Heart right ventricle (tissue), 16 donors: Measurements from ENCODE around the gene TCF7. TPM values are rescaled to one million over a fixed set of nuclear protein-coding genes. Genes with fewer than 3 reads are reported as not detected.

Experiments
- ATAC-seq, 8 donors: fragments of 200-7000 bp; cut with Tn5 transposase; one replicate each; pipeline ENCODE4 v1.9.1; 2020; ENCODE audit warnings: mild to moderate bottlenecking in 8 of 8, moderate library complexity in 8 of 8, moderate number of reproducible peaks in 1 of 8
- DNase-seq, 2 donors: peaks; one replicate each; pipeline ENCODE4 v3.0.0-alpha.2; 2020
- H3K27ac ChIP-seq, 10 donors: fragments of 200-600 bp; sonication (generic) in 2 of 10; one replicate each; pipeline versions ENCODE4 v1.5.0 to v1.8.0; 2020 to 2022; ENCODE audit warnings: mild to moderate bottlenecking in 3 of 10
- H3K27me3 ChIP-seq, 7 donors: fragments of 200-600 bp; one replicate each; pipeline ENCODE4 v1.8.0; 2021 to 2022; ENCODE audit warnings: mild to moderate bottlenecking in 2 of 7
- H3K36me3 ChIP-seq, 9 donors: fragments of 200-600 bp; sonication (generic) in 1 of 9; one replicate each; pipeline versions ENCODE4 v1.5.0 to v1.8.0; 2020 to 2022; ENCODE audit warnings: mild to moderate bottlenecking in 2 of 9
- H3K4me1 ChIP-seq, 9 donors: fragments of 200-600 bp; sonication (generic) in 1 of 9; one replicate each; pipeline versions ENCODE4 v1.5.0 to v1.8.0; 2020 to 2022; ENCODE audit warnings: mild to moderate bottlenecking in 4 of 9
- H3K4me3 ChIP-seq, 10 donors: fragments of 200-600 bp; sonication (generic) in 2 of 10; one replicate each; pipeline versions ENCODE4 v1.5.0 to v1.8.0; 2020 to 2022; ENCODE audit warnings: mild to moderate bottlenecking in 7 of 10, moderate library complexity in 2 of 10
- H3K9me3 ChIP-seq, 11 donors: fragments of 200-600 bp in 10 of 11; sonication (generic) in 2 of 11; one replicate each; pipeline versions ENCODE4 v1.5.0 to v1.8.0; 2013 to 2022; ENCODE audit warnings: mild to moderate bottlenecking in 2 of 11, control low read depth in 1 of 11, moderate library complexity in 1 of 11
- WGBS, 2 donors: extraction: QIAGEN DNeasy Blood & Tissue Kit; methylation state at CpG; one replicate each; pipeline ENCODE4 v1.1.7; 2013; ENCODE audit warnings: inconsistent platforms in 1 of 2; 5-methylcytosine and 5-hydroxymethylcytosine counted together
- intact Hi-C, 10 donors: fragments of 100-400 bp; cut with DNase I; formaldehyde crosslinking; loops; one replicate each; pipeline versions ENCODE4 v1.11.1 to v1.14.2; 2022
- polyA plus RNA-seq, 2 donors: library from polyadenylated mRNA; stranded (reverse); fragments of 200-250 nt; gene quantifications; one replicate each; pipeline ENCODE4 v1.2.3, GENCODE V29; 2013
- total RNA-seq, 10 donors: library from RNA; stranded (reverse); fragmentation: NEBNext Ultra II Directional in 3 of 10; extraction: Animal tissue kit (Norgen Biotek cat#: 25700) in 3 of 10; gene quantifications; one replicate each; pipeline versions ENCODE4 v1.2.1 to v1.2.4, GENCODE V29; 2021 to 2023
- TF ChIP-seq, protein P1 (sequence below), 9 donors: fragments of 200-600 bp; sonication (generic) in 2 of 9; IDR thresholded peaks; one replicate each; pipeline versions ENCODE4 v1.5.0 to v1.8.0; 2021 to 2022; ENCODE audit warnings: antibody characterized with exemption in 9 of 9, mild to moderate bottlenecking in 5 of 9, moderate library complexity in 1 of 9
- donor health status: Arrhythmogenic right ventricular cardiomyopathy.
- donor health status: ischemic (EF 13 %, LVEDD 7.1; RV severe dilation, severe dysfunction).
- donor health status: healthy with polysubstance abuse.
- donor health status: DM: no; HTN: yes; CAD: no.
- donor health status: DM: no; HTN: no; CAD: no.
- donor health status: ischemic (EF 25% LVEDD 6.9; RV normal size, moderate dysfunction).
- donor health status: ischemic (EF 25% LVEDD 5.7; RV mildly dilated, moderate dysfunction).
- donor health status: healthy.
- donor health status: DM: yes; HTN: yes; CAD: no.
- donor health status: Ischemic cardiomyopathy.
- donor health status: ischemic (EF 35%, LVEDD 5.7; RV mildly dilated, moderate dysfunction).
- donor health status: nonischemic (EF 11% LVEDD 7.7; RV severe dilation, severe dysfunction).
- donor health status: DM: yes; HTN: yes; CAD: no.
- donor health status: PGD.
- donor health status: ischemic (EF 29% LVEDD 5.4; RV normal size, mild dysfunction).
- donor health status: nonischemic (EF 23%, LVEDD 6.1; RV moderate dilation, normal function).

The TCF7 gene
- total and polyA plus RNA-seq, 12 donors = 0.42 to 5.9 (median 1.9) TPM

DNA sequence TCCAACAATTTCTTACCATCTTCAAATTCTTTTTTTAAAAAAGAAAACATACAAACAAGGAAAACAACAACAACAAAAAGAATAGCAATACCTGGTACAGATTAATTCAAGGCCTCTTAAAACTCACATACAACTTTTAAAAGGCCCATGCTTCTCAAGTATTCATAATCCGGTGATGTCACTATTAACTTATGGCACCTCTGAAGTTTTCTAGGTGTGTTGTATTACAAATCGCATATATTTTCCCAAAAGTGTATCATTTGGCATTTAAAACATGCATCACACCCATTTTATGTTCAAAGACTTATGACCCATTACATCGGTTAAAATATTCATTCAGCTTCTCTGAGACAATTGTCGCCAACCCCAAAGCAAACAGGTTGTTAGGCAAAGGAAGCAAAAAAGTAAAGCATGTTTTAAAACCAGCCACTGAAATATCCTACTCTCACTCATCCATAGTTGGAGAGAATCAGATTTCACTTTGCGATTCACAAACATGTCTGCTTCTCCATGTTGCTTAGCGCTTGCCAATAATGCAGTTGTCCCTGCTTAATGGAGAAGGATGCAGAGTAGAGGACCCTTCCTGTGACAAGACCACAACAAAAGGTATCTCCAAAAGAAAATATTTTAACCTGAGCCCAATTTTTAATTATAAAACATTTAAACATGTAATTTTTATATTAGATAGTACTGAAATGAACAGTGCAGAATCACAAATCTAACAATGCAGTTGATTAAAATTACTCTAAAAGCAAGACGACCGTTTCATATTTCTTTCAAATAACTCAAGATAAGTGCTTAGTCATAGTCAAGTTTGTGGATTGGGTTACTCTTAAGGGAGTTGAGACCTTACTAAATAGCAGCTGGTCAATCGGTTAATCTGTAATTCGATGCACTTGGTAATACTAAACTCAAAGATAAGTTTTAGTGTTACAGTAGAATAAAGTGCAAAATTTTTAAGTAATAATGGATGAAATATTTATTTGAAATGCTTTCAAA, 60.7 kb downstream of the TCF7 start:
- TF ChIP-seq, protein P1, sequence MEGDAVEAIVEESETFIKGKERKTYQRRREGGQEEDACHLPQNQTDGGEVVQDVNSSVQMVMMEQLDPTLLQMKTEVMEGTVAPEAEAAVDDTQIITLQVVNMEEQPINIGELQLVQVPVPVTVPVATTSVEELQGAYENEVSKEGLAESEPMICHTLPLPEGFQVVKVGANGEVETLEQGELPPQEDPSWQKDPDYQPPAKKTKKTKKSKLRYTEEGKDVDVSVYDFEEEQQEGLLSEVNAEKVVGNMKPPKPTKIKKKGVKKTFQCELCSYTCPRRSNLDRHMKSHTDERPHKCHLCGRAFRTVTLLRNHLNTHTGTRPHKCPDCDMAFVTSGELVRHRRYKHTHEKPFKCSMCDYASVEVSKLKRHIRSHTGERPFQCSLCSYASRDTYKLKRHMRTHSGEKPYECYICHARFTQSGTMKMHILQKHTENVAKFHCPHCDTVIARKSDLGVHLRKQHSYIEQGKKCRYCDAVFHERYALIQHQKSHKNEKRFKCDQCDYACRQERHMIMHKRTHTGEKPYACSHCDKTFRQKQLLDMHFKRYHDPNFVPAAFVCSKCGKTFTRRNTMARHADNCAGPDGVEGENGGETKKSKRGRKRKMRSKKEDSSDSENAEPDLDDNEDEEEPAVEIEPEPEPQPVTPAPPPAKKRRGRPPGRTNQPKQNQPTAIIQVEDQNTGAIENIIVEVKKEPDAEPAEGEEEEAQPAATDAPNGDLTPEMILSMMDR (IDR thresholded peaks at IDR 0.05) = no peak
- Histone ChIP-seq H3K27me3 (no peaks in the 10 kb centered on the region), H3K27ac (peak overlapping the region in 8 of 10 donors; percentile 97 to 100 (median 100)), H3K4me1 (peaks cover 6 to 67% (median 46%) of the 10 kb centered on the region in 9 donors), H3K4me3 (peak overlapping the region; percentile 57 to 99 (median 86)), H3K36me3 (peaks cover 0 to 37% (median 31%) of the 10 kb centered on the region in 9 donors), H3K9me3 (no peaks in the 10 kb centered on the region)
- DNase-seq = no peak
- no peak for ATAC-seq
- intact Hi-C loops = loop anchor here in 3 of 10 donors (5.0 to 10.0 kb wide), 2 partner anchors 52 to 190 kb away; partner anchors contain the start of genes CDKL3 (in 2 of the 3) and PPP2CA (in 1 of the 3)
- WGBS, 2 donors = 25 to 30% methylated on average over 10 of the region's 10 CpGs

DNA sequence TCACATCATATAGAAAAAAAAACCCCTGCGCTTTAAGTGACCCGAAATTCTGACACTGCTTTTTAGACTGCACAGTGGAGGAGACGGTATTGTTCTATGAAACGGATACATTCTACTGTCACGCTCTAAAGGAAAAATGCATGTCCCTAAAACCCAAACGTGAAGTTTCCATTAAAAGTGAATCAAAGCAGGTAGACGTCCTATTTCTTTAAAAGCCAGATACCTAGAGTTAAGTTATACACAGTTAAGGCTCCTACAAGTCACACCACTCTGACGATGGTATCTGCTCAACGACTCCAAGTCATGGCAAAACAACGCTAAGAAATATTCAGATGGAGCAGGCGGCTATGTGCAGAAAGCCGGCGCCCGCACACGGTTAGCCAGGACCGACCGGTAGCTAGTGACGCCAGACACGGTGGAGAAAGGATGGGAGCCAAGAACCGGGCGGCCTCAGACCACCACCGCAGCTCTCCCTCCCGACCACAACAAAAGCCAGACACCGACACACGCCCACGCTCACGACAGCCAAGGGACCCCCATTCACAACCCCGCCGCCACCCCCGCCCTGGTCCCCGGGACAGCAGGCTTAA, 61.5 kb downstream of the TCF7 start:
- peak in 1 of 2 donors; percentile 21 for DNase-seq
- intact Hi-C loops = loop anchor here in 3 of 10 donors (5.0 to 10.0 kb wide), 2 partner anchors 51 to 189 kb away; partner anchors contain the start of genes CDKL3 (in 2 of the 3) and PPP2CA (in 1 of the 3)
- H3K27ac ChIP-seq = peak overlapping the region; percentile 97 to 100 (median 100)
- H3K36me3 ChIP-seq = peaks cover 0 to 28% (median 22%) of the 10 kb centered on the region in 9 donors
- peak; percentile 18 to 49 (median 32) for ATAC-seq
- H3K9me3 ChIP-seq = no peaks in the 10 kb centered on the region
- TF ChIP-seq, protein P1 (IDR thresholded peaks at IDR 0.05) = no peak
- H3K4me1 ChIP-seq = peaks cover 6 to 58% (median 43%) of the 10 kb centered on the region in 9 donors
- H3K27me3 ChIP-seq = no peaks in the 10 kb centered on the region
- WGBS, 2 donors = 1% methylated on average over 31 of the region's 31 CpGs
- peak overlapping the region; percentile 57 to 99 (median 86) for H3K4me3 ChIP-seq

DNA sequence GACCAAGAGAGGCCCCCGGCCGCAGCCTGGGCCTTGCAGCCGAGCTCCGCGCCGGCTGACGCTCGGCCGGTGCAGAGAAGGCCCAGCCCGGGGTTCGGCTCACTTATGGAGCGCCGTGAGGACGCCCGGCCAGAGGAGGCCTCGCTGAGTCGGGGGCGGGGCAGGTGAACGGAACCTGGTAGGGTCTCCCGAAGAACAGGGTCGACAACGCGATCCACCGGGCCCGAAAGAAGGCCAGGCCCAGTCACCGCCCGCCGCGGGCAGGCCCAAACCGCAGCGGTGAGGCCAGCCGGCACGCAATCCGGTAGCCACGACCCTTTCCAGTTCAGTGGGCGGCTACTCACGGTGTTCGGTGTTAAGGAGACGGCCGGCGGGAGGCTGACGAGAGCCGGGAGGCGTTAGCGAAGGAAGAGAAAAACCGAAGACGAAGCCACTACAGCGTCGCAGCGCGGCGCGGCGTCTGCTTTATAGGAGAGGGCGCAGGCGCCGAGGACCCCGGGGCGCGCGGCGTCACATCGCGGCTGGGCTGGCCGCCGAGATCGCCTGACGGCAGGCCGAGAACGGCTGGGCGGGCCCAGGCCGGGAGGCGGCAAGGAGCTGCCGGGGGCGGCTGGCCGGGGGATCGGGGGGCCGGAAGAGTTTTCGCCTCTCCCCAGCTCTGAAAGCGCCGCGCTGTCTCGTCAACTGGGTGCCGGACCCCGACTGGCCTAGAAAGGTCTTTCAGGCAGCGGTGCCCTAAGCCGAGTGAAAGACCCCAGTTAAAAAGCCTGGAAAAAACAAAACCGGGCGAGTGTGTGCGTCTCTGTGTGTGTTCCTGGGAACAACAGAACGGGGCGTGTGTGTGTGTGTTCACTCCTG, 62.3 kb downstream of the TCF7 start, which contains the start of gene SKP1:
Gene SKP1 (minus strand): TSS at position 440 of the 858 bp plus-strand sequence. CDS start 2,928 bp downstream, outside the sequence.
- 0% methylated on average over 92 of the region's 92 CpGs for WGBS, 2 donors
- Histone ChIP-seq H3K9me3 (no peaks in the 10 kb centered on the region), H3K36me3 (peaks cover 0 to 21% (median 16%) of the 10 kb centered on the region in 9 donors), H3K27me3 (no peaks in the 10 kb centered on the region), H3K27ac (peak within 1 kb of the TSS; percentile 97 to 100 (median 100)), H3K4me1 (peaks cover 6 to 51% (median 40%) of the 10 kb centered on the region in 9 donors), H3K4me3 (peak within 1 kb of the TSS; percentile 57 to 99 (median 86))
- TF ChIP-seq, protein P1 (IDR thresholded peaks at IDR 0.05) = peak in 1 of 9 donors; percentile 4
- intact Hi-C loops = loop anchor here in 3 of 10 donors (5.0 to 10.0 kb wide), 2 partner anchors 51 to 188 kb away; partner anchors contain the start of genes CDKL3 (in 2 of the 3) and PPP2CA (in 1 of the 3)
- peak; percentile 89 to 95 (median 92) for ATAC-seq
- peak; percentile 84 to 87 for DNase-seq
